Prostate gland (tissue), 2 donors: ENCODE data around the gene PPP1R3E. TPM values are rescaled to one million over a fixed set of nuclear protein-coding genes. Genes with fewer than 3 reads are reported as not detected.
A peak's percentile ranks its signal among the peaks of the same experiment; 100 is the strongest.
"Not testable (repeated sequence)": the region's sequence is repeated elsewhere in the genome, so short reads cannot be mapped to it uniquely, and the experiment has no call there.

Source experiments
- DNase-seq: peaks from one replicate; pipeline ENCODE4 v3.0.0-alpha.2; 2019; ENCODE audit warnings: low spot score
- H3K27ac ChIP-seq, 2 donors: fragments of 200-600 bp; sonication (generic); 2 replicates each; pipeline ENCODE4 v1.5.1; 2017 to 2019
- H3K27me3 ChIP-seq: fragments of 200-600 bp; sonication (generic); replicated peaks from 2 replicates; pipeline ENCODE4 v1.5.1; 2019; ENCODE audit not compliant: insufficient read depth
- H3K36me3 ChIP-seq, 2 donors: fragments of 200-600 bp; sonication (generic); 1 replicate in 1 of 2; 2 replicates in 1 of 2; pipeline versions ENCODE4 v1.5.1 to v1.8.1; 2017 to 2019
- H3K4me1 ChIP-seq: fragments of 200-600 bp; sonication (generic); replicated peaks from 2 replicates; pipeline ENCODE4 v1.5.1; 2019
- H3K4me3 ChIP-seq, 2 donors: fragments of 200-600 bp; sonication (generic); 2 replicates each; pipeline ENCODE4 v1.5.1; 2017 to 2019
- H3K9me3 ChIP-seq: fragments of 200-600 bp; sonication (generic); 2 replicates; pipeline ENCODE4 v1.5.1; 2017
- CTCF ChIP-seq, 4 experiments: fragments of 200-600 bp in 2 of 4; fragments of 450-650 bp in 2 of 4; sonication (generic) in 2 of 4; IDR thresholded peaks; 1 replicate in 3 of 4; 2 replicates in 1 of 4; pipeline ENCODE4 v1.5.1; 2016 to 2019; ENCODE audit warnings: antibody characterized with exemption in 4 of 4, mild to moderate bottlenecking in 2 of 4, moderate library complexity in 2 of 4
- POLR2A ChIP-seq: fragments of 450-650 bp; IDR thresholded peaks from one replicate; pipeline ENCODE4 v1.6.1; 2016; ENCODE audit warnings: antibody characterized with exemption, mild to moderate bottlenecking
- POLR2AphosphoS5 ChIP-seq: sonication (generic); formaldehyde crosslinking; IDR thresholded peaks from one replicate; pipeline ENCODE4 v1.6.1; 2017; ENCODE audit warnings: antibody characterized with exemption
- WGBS: methylation state at CpG from one replicate; pipeline ENCODE4 v1.1.5; 2018; 5-methylcytosine and 5-hydroxymethylcytosine counted together
- intact Hi-C: fragments of 100-400 bp; cut with DNase I; formaldehyde crosslinking; loops from one replicate; pipeline ENCODE4 v1.14.2; 2022
- total RNA-seq, 2 donors: library from RNA; depleted of rRNA; stranded (reverse); fragments of >200 nt; gene quantifications; one replicate each; pipeline ENCODE4 v1.1.0, GENCODE V29; 2016

The PPP1R3E gene
- total RNA-seq, 2 donors from 2014 or later: 4.9 to 20.2 TPM

DNA sequence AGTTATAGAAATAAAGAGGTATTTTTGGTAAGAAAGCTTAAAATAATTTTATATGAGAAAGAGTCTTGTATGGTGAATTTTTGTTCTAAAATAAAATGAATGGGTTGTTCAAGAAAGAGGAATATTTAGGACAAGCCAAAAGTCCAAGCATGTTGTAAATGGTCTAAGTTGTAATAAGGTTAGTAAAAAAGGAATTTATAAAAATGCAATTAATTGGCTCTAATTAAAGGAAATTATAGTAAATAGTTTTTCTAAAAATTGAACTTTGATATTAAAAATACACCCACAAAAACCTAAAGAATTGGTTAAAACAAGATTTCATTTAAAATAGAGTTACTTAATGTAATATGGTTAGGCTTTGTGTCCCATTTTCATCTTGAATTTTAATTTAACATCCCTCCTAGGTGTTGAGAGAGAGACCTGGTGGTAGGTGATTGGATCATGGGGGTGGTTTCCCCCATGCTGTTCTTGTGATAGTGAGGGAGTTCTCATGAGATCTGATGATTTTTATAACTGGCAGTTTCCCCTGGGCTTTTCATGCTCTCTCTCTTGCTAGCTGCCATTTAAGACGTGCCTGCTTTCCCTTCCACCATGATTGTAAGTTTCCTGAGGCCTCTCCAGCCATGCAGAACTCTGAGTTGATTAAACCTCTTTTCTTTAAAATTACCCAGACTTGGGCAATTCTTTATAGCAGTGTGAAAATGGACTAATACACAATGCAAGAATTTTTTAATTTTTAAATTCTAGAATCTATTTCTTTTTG is 37.0 kb upstream of the PPP1R3E start:
- H3K27me3 ChIP-seq: no peaks in the 10 kb centered on the region
- H3K36me3 ChIP-seq: no peaks in the 10 kb centered on the region
- no peaks in the 10 kb centered on the region for H3K4me1 ChIP-seq
- DNase-seq: no peak
- no peak overlapping the region for H3K27ac ChIP-seq
- no peak for TF ChIP-seq CTCF (IDR thresholded peaks at IDR 0.05)
- intact Hi-C loops: no loop called here
- WGBS: 86% methylated on average over 1 of the region's 1 CpG
- no peak overlapping the region for H3K4me3 ChIP-seq
- H3K9me3 ChIP-seq: no peaks in the 10 kb centered on the region

DNA sequence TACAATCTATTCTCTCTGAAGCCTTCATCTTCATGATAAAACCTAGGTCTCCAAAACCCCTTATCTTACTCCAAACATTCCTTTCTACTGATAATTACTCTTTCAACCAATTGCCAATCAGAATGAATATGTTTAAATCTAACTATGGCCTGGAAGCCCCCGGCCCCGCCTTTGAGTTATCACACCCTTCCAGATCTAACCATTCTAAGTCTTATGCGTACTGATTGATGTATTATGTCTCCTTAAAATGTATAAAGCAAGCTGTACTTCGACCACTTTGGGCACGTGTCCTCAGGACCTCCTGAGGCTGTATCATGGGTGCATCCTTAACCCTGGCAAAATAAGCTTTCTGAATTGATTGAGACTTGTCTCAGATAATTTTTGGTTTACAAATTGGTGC is 33.0 kb upstream of the PPP1R3E start:
- no peaks in the 10 kb centered on the region for H3K9me3 ChIP-seq
- H3K27me3 ChIP-seq: no peaks in the 10 kb centered on the region
- 93% methylated on average over 5 of the region's 5 CpGs for WGBS

DNA sequence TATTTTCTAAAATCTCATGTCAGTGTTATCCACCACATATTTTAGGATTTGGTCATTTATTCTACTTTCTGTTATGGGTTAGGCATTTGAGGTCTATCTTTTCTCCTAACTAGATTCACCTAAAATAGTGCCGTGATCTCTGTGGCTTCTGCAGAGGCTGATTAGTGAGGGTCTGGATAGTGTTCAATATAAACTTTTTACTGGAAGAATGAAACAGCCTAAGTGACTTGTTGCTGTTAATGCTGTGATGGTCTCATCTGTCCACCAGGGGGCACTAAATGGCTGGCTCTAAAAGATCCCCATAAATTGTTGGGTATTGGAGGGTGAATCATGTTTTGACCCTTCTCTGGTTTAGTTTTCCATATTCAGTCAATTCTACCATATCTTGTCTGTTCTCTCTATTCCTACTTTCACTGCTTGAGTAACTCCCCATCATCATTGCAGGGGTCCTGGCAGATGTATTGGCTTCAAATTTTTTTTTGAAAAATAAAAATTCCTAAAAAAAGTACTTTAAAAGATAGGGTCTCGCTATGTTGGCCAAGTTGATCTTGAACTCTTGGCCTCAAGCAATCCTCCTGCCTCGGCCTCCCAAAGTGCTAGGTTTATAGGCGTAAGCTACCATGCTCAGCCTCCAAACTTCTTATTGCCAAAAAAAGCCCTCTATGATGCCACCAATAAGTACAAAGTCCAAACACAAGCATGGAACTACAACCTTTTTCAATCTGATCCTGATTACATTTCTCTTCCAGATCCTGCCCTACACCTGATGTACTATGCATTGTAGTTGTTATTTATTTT is 25.5 kb upstream of the PPP1R3E start:
- Histone ChIP-seq H3K4me3 (no peak overlapping the region), H3K27ac (peak overlapping the region; percentile 37 to 78), H3K27me3 (no peaks in the 10 kb centered on the region), H3K9me3 (no peaks in the 10 kb centered on the region), H3K36me3 (peaks cover 0 to 7% of the 10 kb centered on the region in 2 donors), H3K4me1 (no peaks in the 10 kb centered on the region)
- TF ChIP-seq POLR2A (no peak), CTCF (IDR thresholded peaks at IDR 0.05) (peak; percentile 87 to 98 (median 92)), POLR2AphosphoS5 (peak; percentile 73)
- peak; percentile 82 for DNase-seq
- 42% methylated on average over 4 of the region's 4 CpGs for WGBS
- intact Hi-C loops: loop anchor here (1.0 to 10.0 kb wide), 2 partner anchors 52 to 237 kb away; partner anchors contain the start of gene AP1G2

More for the DNA sequence above, 33.0 kb upstream of the PPP1R3E start:
- H3K4me3 ChIP-seq: no peak overlapping the region
- no peak overlapping the region for H3K27ac ChIP-seq
- DNase-seq: no peak
- no peaks in the 10 kb centered on the region for H3K36me3 ChIP-seq
- TF ChIP-seq POLR2A (no peak), POLR2AphosphoS5 (no peak), CTCF (IDR thresholded peaks at IDR 0.05) (no peak)
- intact Hi-C loops: no loop called here
- H3K4me1 ChIP-seq: no peaks in the 10 kb centered on the region

GRCh38 chr14:23326491-23327332 is 24.1 kb upstream of the PPP1R3E start:
- peaks cover 0 to 7% of the 10 kb centered on the region in 2 donors for H3K36me3 ChIP-seq
- no peaks in the 10 kb centered on the region for H3K27me3 ChIP-seq
- H3K4me3 ChIP-seq: no peak overlapping the region
- H3K9me3 ChIP-seq: no peaks in the 10 kb centered on the region
- TF ChIP-seq CTCF (IDR thresholded peaks at IDR 0.05): no peak
- TF ChIP-seq POLR2A: no peak
- no peak for TF ChIP-seq POLR2AphosphoS5
- WGBS: 73% methylated on average over 13 of the region's 13 CpGs
- DNase-seq: no peak
- no peaks in the 10 kb centered on the region for H3K4me1 ChIP-seq
- intact Hi-C loops: loop anchor here (10.0 kb wide), 1 partner anchor 238 kb away; the partner anchor contains the start of gene AP1G2
- no peak overlapping the region for H3K27ac ChIP-seq

GRCh38 chr14:23325746-23326145 is 23.1 kb upstream of the PPP1R3E start:
- WGBS: 92% methylated on average over 5 of the region's 5 CpGs
- not testable (repeated sequence) for H3K36me3 ChIP-seq, H3K27me3 ChIP-seq, H3K27ac ChIP-seq, H3K9me3 ChIP-seq, H3K4me3 ChIP-seq, DNase-seq, H3K4me1 ChIP-seq
- intact Hi-C loops: loop anchor here (10.0 kb wide), 1 partner anchor 239 kb away; the partner anchor contains the start of gene AP1G2
